WTC11 (cell line): Measurements from ENCODE around the gene TTLL9. TPM values are rescaled to one million over a fixed set of nuclear protein-coding genes. Genes with fewer than 3 reads are reported as not detected.

Experiments
- ATAC-seq: fragments of 200-7000 bp; cut with Tn5 transposase; 2 replicates; pipeline ENCODE4 v1.10.0; 2021; ENCODE audit warnings: mild to moderate bottlenecking, moderate library complexity
- CTCF ChIA-PET: fragments of 300-600 bp; sonication (Branson Sonifier 250); formaldehyde crosslinking; loops from one replicate; lab custom pipeline; 2021; ENCODE audit warnings: antibody characterized with exemption; lab: Charles Lee
- POLR2A ChIA-PET: fragments of 350-600 bp; sonication (Branson Sonifier 250); formaldehyde crosslinking; loops from one replicate; lab custom pipeline; 2021; ENCODE audit warnings: antibody characterized with exemption; lab: Charles Lee
- DNase-seq: peaks from one replicate; pipeline ENCODE4 v3.0.0; 2021; ENCODE audit warnings: low spot score
- H3K27ac Mint-ChIP-seq: 2 replicates; pipeline ENCODE4 v1.8.0; 2021; ENCODE audit warnings: mixed read lengths
- H3K27me3 Mint-ChIP-seq: 2 replicates; pipeline ENCODE4 v1.8.0; 2021; ENCODE audit warnings: low read depth, mild to moderate bottlenecking, moderate library complexity, mixed read lengths
- H3K36me3 Mint-ChIP-seq: 2 replicates; pipeline ENCODE4 v1.8.0; 2021; ENCODE audit warnings: mixed read lengths
- H3K4me1 Mint-ChIP-seq: 2 replicates; pipeline ENCODE4 v1.8.0; 2022; ENCODE audit warnings: mixed read lengths
- H3K4me3 Mint-ChIP-seq: 2 replicates; pipeline ENCODE4 v1.8.0; 2021; ENCODE audit warnings: mild to moderate bottlenecking, moderate library complexity, mixed read lengths
- H3K9me3 Mint-ChIP-seq: 2 replicates; pipeline ENCODE4 v1.8.0; 2021; ENCODE audit warnings: mixed read lengths
- ESRRA ChIP-seq: sonication (generic); formaldehyde crosslinking; IDR thresholded peaks from 2 replicates; pipeline ENCODE4 v1.8.1; 2022; ENCODE audit warnings: mild to moderate bottlenecking, missing genetic modification reagents, borderline replicate concordance
- MLX ChIP-seq: sonication (generic); formaldehyde crosslinking; IDR thresholded peaks from 2 replicates; pipeline ENCODE4 v1.8.1; 2023; ENCODE audit warnings: mild to moderate bottlenecking, missing genetic modification reagents, moderate library complexity
- NFATC4 ChIP-seq: fragments of 250-450 bp; sonication (Bioruptor Pico); IDR thresholded peaks from 2 replicates; pipeline ENCODE4 v1.9.0; 2021; ENCODE audit warnings: mild to moderate bottlenecking
- NFYB ChIP-seq: sonication (generic); formaldehyde crosslinking; conservative IDR thresholded peaks from 2 replicates; pipeline ENCODE4 v1.8.0; 2022; ENCODE audit warnings: low read depth, missing genetic modification reagents
- NR3C1 ChIP-seq: sonication (generic); formaldehyde crosslinking; conservative IDR thresholded peaks from 2 replicates; pipeline ENCODE4 v1.8.1; 2023; ENCODE audit warnings: low read depth, mild to moderate bottlenecking, missing genetic modification reagents
- RELA ChIP-seq: sonication (generic); formaldehyde crosslinking; IDR thresholded peaks from 2 replicates; pipeline ENCODE4 v1.8.1; 2022; ENCODE audit warnings: missing genetic modification reagents, mild to moderate bottlenecking, borderline replicate concordance
- TP53 ChIP-seq: sonication (generic); formaldehyde crosslinking; IDR thresholded peaks from 2 replicates; pipeline ENCODE4 v1.8.1; 2023; ENCODE audit warnings: mild to moderate bottlenecking, missing genetic modification reagents
- USF1 ChIP-seq: sonication (generic); formaldehyde crosslinking; IDR thresholded peaks from 2 replicates; pipeline ENCODE4 v1.8.0; 2022; ENCODE audit warnings: mild to moderate bottlenecking, missing genetic modification reagents
- total RNA-seq: library from RNA; stranded (reverse); gene quantifications from 3 replicates; pipeline ENCODE4 v1.2.3, GENCODE V29; 2021
- TF ChIP-seq, protein P1 (sequence below): sonication (generic); formaldehyde crosslinking; IDR thresholded peaks from 2 replicates; pipeline ENCODE4 v1.8.1; 2022; ENCODE audit warnings: low read depth, missing genetic modification reagents, borderline replicate concordance
- TF ChIP-seq, protein P2 (sequence below): sonication (generic); formaldehyde crosslinking; IDR thresholded peaks from 2 replicates; pipeline ENCODE4 v1.8.0; 2022; ENCODE audit warnings: mild to moderate bottlenecking, missing genetic modification reagents
- TF ChIP-seq, protein P3 (sequence below): sonication (generic); formaldehyde crosslinking; IDR thresholded peaks from 2 replicates; pipeline ENCODE4 v1.8.1; 2022; ENCODE audit warnings: mild to moderate bottlenecking, moderate library complexity, missing genetic modification reagents
- TF ChIP-seq, protein P4 (sequence below): sonication (generic); formaldehyde crosslinking; IDR thresholded peaks from 2 replicates; pipeline ENCODE4 v1.8.1; 2023; ENCODE audit warnings: mild to moderate bottlenecking, missing genetic modification reagents, borderline replicate concordance
- TF ChIP-seq, protein P5 (sequence below): sonication (generic); formaldehyde crosslinking; IDR thresholded peaks from 2 replicates; pipeline ENCODE4 v1.8.0; 2023; ENCODE audit warnings: missing genetic modification reagents, mild to moderate bottlenecking, borderline replicate concordance
- TF ChIP-seq, protein P6 (sequence below): fragments of 250-450 bp; sonication (Bioruptor Pico); IDR thresholded peaks from 2 replicates; pipeline ENCODE4 v1.9.0; 2021; ENCODE audit warnings: mild to moderate bottlenecking, borderline replicate concordance
- TF ChIP-seq, protein P7 (sequence below): sonication (generic); formaldehyde crosslinking; IDR thresholded peaks from 2 replicates; pipeline ENCODE4 v1.8.0; 2023; ENCODE audit warnings: missing genetic modification reagents

TTLL9 gene
- total RNA-seq, 1 experiment from 2014 or later: not detected

DNA sequence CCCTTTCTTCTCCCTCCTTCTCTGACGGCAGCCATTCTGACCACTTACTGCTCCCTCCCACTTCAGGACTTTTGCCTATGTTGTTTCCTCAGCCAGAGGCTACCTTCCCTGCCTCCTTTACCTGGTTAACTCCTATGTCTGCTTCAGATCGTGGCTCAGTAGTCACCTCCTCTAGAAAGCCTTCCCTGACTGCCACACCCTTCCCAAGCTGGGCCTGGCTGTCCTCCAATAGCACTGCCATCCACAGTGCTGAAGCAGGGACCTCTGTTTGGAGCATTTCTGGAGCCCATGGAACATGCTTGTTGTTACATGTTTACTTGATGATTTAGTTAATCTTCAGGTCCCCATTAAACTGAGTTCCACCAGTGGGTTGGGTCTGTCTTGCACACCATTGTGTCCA is 111.3 kb downstream of the TTLL9 start (continued):
- TF ChIP-seq, protein P1, sequence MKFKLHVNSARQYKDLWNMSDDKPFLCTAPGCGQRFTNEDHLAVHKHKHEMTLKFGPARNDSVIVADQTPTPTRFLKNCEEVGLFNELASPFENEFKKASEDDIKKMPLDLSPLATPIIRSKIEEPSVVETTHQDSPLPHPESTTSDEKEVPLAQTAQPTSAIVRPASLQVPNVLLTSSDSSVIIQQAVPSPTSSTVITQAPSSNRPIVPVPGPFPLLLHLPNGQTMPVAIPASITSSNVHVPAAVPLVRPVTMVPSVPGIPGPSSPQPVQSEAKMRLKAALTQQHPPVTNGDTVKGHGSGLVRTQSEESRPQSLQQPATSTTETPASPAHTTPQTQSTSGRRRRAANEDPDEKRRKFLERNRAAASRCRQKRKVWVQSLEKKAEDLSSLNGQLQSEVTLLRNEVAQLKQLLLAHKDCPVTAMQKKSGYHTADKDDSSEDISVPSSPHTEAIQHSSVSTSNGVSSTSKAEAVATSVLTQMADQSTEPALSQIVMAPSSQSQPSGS (CRISPR knock-in tag): no peak
- TF ChIP-seq, protein P2, sequence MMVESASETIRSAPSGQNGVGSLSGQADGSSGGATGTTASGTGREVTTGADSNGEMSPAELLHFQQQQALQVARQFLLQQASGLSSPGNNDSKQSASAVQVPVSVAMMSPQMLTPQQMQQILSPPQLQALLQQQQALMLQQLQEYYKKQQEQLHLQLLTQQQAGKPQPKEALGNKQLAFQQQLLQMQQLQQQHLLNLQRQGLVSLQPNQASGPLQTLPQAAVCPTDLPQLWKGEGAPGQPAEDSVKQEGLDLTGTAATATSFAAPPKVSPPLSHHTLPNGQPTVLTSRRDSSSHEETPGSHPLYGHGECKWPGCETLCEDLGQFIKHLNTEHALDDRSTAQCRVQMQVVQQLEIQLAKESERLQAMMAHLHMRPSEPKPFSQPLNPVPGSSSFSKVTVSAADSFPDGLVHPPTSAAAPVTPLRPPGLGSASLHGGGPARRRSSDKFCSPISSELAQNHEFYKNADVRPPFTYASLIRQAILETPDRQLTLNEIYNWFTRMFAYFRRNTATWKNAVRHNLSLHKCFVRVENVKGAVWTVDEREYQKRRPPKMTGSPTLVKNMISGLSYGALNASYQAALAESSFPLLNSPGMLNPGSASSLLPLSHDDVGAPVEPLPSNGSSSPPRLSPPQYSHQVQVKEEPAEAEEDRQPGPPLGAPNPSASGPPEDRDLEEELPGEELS (CRISPR knock-in tag): no peak
- no peak for TF ChIP-seq NR3C1 (CRISPR knock-in tag)

- Mint-ChIP-seq H3K4me3 (no peak overlapping the region), H3K27me3 (no peaks in the 10 kb centered on the region), H3K27ac (no peak overlapping the region), H3K4me1 (no peaks in the 10 kb centered on the region), H3K36me3 (no peaks in the 10 kb centered on the region), H3K9me3 (no peaks in the 10 kb centered on the region)
- DNase-seq: no peak
- ChIA-PET POLR2A (interaction anchor here (0.8 kb wide), 1 partner anchor 9 kb away, joined by 3 read pairs; no protein-coding TSS in a partner anchor), CTCF (interaction anchor here (0.8 to 1.3 kb wide), 6 partner anchors 10 to 261 kb away, joined by 3 to 4 read pairs (median 3); partner anchors contain the start of gene PDRG1)
- no peak for ATAC-seq
- TF ChIP-seq MLX (CRISPR knock-in tag): no peak
- TF ChIP-seq, protein P3, sequence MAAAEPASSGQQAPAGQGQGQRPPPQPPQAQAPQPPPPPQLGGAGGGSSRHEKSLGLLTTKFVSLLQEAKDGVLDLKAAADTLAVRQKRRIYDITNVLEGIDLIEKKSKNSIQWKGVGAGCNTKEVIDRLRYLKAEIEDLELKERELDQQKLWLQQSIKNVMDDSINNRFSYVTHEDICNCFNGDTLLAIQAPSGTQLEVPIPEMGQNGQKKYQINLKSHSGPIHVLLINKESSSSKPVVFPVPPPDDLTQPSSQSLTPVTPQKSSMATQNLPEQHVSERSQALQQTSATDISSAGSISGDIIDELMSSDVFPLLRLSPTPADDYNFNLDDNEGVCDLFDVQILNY (CRISPR knock-in tag): no peak
- TF ChIP-seq, protein P4, sequence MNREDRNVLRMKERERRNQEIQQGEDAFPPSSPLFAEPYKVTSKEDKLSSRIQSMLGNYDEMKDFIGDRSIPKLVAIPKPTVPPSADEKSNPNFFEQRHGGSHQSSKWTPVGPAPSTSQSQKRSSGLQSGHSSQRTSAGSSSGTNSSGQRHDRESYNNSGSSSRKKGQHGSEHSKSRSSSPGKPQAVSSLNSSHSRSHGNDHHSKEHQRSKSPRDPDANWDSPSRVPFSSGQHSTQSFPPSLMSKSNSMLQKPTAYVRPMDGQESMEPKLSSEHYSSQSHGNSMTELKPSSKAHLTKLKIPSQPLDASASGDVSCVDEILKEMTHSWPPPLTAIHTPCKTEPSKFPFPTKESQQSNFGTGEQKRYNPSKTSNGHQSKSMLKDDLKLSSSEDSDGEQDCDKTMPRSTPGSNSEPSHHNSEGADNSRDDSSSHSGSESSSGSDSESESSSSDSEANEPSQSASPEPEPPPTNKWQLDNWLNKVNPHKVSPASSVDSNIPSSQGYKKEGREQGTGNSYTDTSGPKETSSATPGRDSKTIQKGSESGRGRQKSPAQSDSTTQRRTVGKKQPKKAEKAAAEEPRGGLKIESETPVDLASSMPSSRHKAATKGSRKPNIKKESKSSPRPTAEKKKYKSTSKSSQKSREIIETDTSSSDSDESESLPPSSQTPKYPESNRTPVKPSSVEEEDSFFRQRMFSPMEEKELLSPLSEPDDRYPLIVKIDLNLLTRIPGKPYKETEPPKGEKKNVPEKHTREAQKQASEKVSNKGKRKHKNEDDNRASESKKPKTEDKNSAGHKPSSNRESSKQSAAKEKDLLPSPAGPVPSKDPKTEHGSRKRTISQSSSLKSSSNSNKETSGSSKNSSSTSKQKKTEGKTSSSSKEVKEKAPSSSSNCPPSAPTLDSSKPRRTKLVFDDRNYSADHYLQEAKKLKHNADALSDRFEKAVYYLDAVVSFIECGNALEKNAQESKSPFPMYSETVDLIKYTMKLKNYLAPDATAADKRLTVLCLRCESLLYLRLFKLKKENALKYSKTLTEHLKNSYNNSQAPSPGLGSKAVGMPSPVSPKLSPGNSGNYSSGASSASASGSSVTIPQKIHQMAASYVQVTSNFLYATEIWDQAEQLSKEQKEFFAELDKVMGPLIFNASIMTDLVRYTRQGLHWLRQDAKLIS (CRISPR knock-in tag): no peak
- TF ChIP-seq TP53 (CRISPR knock-in tag): no peak
- no peak for TF ChIP-seq RELA (CRISPR knock-in tag)
- TF ChIP-seq NFATC4 (CRISPR knock-in tag): no peak
- TF ChIP-seq, protein P5, sequence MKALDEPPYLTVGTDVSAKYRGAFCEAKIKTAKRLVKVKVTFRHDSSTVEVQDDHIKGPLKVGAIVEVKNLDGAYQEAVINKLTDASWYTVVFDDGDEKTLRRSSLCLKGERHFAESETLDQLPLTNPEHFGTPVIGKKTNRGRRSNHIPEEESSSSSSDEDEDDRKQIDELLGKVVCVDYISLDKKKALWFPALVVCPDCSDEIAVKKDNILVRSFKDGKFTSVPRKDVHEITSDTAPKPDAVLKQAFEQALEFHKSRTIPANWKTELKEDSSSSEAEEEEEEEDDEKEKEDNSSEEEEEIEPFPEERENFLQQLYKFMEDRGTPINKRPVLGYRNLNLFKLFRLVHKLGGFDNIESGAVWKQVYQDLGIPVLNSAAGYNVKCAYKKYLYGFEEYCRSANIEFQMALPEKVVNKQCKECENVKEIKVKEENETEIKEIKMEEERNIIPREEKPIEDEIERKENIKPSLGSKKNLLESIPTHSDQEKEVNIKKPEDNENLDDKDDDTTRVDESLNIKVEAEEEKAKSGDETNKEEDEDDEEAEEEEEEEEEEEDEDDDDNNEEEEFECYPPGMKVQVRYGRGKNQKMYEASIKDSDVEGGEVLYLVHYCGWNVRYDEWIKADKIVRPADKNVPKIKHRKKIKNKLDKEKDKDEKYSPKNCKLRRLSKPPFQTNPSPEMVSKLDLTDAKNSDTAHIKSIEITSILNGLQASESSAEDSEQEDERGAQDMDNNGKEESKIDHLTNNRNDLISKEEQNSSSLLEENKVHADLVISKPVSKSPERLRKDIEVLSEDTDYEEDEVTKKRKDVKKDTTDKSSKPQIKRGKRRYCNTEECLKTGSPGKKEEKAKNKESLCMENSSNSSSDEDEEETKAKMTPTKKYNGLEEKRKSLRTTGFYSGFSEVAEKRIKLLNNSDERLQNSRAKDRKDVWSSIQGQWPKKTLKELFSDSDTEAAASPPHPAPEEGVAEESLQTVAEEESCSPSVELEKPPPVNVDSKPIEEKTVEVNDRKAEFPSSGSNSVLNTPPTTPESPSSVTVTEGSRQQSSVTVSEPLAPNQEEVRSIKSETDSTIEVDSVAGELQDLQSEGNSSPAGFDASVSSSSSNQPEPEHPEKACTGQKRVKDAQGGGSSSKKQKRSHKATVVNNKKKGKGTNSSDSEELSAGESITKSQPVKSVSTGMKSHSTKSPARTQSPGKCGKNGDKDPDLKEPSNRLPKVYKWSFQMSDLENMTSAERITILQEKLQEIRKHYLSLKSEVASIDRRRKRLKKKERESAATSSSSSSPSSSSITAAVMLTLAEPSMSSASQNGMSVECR (CRISPR knock-in tag): no peak
- TF ChIP-seq, protein P6, sequence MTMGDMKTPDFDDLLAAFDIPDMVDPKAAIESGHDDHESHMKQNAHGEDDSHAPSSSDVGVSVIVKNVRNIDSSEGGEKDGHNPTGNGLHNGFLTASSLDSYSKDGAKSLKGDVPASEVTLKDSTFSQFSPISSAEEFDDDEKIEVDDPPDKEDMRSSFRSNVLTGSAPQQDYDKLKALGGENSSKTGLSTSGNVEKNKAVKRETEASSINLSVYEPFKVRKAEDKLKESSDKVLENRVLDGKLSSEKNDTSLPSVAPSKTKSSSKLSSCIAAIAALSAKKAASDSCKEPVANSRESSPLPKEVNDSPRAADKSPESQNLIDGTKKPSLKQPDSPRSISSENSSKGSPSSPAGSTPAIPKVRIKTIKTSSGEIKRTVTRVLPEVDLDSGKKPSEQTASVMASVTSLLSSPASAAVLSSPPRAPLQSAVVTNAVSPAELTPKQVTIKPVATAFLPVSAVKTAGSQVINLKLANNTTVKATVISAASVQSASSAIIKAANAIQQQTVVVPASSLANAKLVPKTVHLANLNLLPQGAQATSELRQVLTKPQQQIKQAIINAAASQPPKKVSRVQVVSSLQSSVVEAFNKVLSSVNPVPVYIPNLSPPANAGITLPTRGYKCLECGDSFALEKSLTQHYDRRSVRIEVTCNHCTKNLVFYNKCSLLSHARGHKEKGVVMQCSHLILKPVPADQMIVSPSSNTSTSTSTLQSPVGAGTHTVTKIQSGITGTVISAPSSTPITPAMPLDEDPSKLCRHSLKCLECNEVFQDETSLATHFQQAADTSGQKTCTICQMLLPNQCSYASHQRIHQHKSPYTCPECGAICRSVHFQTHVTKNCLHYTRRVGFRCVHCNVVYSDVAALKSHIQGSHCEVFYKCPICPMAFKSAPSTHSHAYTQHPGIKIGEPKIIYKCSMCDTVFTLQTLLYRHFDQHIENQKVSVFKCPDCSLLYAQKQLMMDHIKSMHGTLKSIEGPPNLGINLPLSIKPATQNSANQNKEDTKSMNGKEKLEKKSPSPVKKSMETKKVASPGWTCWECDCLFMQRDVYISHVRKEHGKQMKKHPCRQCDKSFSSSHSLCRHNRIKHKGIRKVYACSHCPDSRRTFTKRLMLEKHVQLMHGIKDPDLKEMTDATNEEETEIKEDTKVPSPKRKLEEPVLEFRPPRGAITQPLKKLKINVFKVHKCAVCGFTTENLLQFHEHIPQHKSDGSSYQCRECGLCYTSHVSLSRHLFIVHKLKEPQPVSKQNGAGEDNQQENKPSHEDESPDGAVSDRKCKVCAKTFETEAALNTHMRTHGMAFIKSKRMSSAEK: no peak
- no peak for TF ChIP-seq NFYB (CRISPR knock-in tag)
- no peak for TF ChIP-seq USF1 (CRISPR knock-in tag)
- TF ChIP-seq, protein P7, sequence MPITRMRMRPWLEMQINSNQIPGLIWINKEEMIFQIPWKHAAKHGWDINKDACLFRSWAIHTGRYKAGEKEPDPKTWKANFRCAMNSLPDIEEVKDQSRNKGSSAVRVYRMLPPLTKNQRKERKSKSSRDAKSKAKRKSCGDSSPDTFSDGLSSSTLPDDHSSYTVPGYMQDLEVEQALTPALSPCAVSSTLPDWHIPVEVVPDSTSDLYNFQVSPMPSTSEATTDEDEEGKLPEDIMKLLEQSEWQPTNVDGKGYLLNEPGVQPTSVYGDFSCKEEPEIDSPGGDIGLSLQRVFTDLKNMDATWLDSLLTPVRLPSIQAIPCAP (CRISPR knock-in tag): no peak
- TF ChIP-seq ESRRA: no peak
These were observed 114.6 kb downstream of the TTLL9 start for GRCh38 chr20:31984981-31985471.
